ENCODE data around the gene CYP27B1. TPM values are rescaled to one million over a fixed set of nuclear protein-coding genes. Genes with fewer than 3 reads are reported as not detected.

Gene CYP27B1
- total RNA-seq, 1 donor from 2014 or later, result 0.98 TPM

DNA sequence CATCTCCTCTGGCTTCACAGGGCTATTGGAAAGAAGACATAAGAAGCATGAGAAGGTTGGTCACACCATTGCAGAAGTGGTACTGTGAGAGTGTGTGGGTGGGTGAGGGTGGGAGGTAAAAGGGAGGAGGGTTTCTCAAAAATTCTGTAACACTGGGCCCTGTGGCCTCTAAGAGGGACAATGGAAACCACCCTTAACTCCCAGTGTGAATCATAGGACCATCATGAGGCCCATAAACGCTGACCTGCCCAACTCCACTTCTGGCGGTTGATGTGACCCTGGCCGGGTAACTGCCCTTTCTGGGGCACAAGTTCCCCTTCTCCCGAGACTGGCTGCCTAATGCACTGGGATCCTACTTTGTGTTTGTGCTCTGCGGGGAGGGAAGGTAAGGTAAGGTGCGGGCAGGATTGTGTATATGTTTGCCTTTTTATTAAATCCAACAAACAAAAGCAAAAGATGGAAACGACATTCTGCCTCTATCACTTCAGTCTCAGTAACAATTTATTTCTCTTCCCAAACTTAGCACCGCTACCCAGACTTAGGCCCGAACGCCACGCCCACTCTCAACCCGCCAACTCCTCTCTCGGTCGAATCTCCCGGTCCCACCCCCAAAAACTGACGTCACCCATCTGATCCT, 4.5 kb upstream of the CYP27B1 start:
- ATAC-seq, result peak; percentile 88
- intact Hi-C loops (cut with DNase I), result no loop called here
- DNase-seq (ENCODE audit: low spot score), result peak; percentile 94

DNA sequence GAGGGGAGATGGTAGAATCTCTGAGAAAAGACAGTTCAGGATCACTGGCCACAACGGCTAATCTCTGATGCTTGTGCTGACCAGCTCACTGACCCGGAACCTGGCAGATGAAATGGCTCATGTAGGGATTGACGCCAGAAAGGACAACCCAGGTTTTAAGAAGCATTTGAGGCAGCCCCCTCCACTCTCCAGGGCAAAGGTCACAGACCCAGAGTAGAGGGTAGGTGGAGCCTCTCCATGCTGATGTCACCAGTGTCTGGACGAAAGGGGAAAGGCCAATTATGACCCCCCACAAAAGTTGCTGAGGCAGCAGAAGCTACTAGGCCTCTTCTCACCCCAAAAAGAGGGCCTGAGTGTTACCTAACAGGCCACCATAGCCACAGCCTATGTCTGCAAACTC, 3.9 kb upstream of the CYP27B1 start:
- DNase-seq (ENCODE audit: low spot score), result no peak
- intact Hi-C loops (cut with DNase I), result no loop called here
- no peak for ATAC-seq

DNA sequence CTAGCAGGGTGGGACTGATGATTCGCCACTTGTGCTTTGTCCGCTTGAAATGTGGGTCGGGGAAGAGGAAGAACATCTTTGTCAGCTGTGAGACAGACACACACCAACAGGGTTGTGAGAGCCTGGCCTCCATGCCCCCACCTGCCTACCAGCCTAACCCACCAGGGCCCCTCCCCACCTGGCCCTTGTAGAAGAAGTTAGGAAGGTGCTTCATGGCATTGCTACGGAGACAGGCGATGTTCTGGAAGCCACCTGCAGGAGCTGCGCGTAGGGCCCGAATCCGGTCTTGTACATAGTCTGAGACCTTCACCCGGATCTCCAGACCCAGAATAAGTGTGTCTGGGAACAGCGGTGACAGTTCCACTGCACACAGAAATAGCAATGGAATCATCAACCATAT, 2.7 kb upstream of the CYP27B1 start:
- ATAC-seq (no peak), DNase-seq (ENCODE audit: low spot score) (no peak)
- intact Hi-C loops (cut with DNase I), result no loop called here

DNA sequence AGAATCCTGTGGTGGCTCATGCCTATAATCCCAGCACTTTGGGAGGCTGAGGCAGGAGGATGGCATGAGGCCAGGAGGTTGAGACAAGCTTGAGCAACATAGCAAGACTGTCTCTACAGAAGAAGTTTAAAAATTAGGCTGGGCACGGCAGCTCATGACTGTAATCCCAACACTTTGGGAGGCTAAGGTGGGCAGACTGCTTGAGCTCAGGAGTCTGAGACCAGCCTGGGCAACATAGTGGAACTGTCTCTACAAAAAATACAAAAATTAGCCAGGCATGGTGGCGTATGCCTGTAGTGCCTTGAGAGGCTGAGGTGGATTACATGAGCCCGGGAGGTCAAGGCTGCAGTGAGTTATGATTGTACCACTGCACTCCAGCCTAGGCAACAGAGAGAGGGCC, 998 bp upstream of the CYP27B1 start:
- intact Hi-C loops (cut with DNase I), result no loop called here
- DNase-seq (ENCODE audit: low spot score) (no peak), ATAC-seq (no peak)

DNA sequence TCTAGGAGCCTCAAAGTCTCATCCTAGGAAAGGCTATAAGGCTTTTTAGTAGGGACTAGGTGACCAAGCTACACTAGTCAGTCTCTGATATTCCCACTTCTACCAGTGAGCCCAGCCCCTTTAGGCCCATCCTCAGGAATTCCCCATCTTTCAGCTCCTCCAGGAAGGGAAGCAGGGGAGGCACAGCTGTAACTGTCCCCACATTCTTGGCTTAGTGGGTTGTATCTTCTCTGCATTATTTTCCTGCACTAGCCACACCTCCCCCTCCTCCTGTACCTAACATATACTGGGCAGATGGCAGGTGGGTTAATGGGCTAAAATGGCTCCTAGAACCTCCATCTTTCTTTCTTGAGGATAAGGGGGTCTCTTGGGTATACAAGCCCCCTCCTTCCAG, 424 bp upstream of the CYP27B1 start:
- intact Hi-C loops (cut with DNase I), result no loop called here
- ATAC-seq (no peak), DNase-seq (ENCODE audit: low spot score) (no peak)

DNA sequence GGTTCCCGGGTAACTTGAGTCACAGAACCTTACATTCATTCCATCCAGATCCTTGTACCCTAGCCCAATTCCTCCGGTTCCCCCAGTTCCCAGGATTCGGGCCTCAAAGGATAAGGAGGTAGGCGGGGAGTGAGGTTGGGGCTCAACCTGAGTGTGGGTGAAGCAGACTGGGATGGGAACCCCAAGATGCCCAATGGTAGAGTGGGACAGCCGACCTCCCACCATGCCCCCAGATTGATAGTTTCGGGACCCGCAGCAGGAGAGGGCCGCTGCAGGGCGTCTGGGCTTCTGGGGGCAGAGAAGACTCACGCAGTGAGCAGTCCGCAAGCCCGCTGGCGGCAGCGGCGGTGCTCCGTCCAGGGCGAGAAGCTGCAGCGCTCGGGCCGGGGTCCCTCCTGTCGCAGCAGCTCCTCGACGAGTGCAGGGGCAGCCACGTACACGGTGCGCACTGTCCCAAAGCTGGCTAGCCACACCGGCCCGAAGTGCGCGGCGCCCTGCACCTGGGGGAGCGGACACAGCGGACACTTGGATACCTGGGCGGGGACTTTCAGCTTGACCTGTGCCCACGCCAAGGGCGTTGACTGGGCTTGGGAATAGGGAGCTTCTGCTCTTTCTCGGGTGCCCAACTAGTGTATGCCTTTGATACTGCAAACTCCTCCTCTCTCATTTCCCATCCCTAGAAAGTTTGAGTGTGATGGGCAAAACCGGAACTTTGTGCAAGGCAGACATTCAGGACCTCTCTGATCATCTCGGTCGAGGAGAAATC, 997 bp downstream of the CYP27B1 start:
- DNase-seq (ENCODE audit: low spot score), result no peak
- peak; percentile 3 for ATAC-seq
- intact Hi-C loops (cut with DNase I), result no loop called here

DNA sequence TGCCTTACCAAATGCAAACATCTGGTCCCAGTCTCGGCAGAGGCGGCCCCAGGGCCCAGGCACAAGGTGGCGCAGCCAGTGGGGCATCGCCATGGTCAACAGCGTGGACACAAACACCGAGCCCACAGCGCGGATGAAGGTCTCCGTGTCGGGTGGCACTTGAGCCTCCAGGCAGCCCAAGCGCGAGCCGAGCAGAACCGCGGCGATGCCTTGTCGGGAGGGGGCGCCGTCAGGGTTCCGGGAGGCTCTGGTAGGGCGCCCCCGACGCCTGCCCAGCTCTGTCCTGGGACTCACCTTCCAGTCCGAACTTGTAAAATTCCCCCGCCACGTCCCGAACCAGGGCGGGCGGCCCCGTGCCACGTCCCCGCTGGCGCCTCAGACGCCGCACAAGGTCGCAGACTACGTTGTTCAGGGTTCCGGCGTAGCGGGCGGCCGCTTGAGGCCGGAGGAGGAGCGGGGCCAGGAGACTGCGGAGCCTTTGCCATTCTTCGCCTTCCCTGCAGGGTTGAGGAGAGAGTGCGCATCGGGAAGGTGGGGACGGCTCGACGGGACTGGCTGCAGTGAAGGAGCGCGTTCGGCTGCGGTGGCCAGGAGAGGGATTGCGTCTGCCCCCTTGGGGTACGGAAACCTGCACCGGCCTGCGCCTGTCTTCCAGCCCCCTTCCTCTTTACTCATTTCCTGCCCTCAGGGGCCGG, 1.7 kb downstream of the CYP27B1 start:
- intact Hi-C loops (cut with DNase I), result no loop called here
- ATAC-seq (peak; percentile 53), DNase-seq (ENCODE audit: low spot score) (no peak)

DNA sequence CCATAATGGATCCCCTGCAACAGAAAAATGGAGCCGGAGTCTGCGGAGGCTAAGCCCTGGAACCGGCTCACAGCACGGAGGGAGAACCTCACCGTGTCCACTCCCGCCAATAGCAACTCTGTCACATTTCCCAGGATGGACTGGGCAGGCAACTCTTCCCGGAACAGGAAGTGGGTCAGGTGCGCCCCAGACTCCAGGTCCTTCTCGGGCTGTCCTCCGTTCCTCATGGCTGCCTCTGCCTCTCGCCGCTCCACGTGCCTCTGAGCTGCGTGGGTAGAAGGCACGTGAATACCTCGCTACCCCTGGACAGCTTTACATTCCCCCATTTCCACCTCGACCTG, 2.2 kb downstream of the CYP27B1 start:
- intact Hi-C loops (cut with DNase I), result no loop called here
- ATAC-seq, result no peak
- no peak for DNase-seq (ENCODE audit: low spot score)

DNA sequence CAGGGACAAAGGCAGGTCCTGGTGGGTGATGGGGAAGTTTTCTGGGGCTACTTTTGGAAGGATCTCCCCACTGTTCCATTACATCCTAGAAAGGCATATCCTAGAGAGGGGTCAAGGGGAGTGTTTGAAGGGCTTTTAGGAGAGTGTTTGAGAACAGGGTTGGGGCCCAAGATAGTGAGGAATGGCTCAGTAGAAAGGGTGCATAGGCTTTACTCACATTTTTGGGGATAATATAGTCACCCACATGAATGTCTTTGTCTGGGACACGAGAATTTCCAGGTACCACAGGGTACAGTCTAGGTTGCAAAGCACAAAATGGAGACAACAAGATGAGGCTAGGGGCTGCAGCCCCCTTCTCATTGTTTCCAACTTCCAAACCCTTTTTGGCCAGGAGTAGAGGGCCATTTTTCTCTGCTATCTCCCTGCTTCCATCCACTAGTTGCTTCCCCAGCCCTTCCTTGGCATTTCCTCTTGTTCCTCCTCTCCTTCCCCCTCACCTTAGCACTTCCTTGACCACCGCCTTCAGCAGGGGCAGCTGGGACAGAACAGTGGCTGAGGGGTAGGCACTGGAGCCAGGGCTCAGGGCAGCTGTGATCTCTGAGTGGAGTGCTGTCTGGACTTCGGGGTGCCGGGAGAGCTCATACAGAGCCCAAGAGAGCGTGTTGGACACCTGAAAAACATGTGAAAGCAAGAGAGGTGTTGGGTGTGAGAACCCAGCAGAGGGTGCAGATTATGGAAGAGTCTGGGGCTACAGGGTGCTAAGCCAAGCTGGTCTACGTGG, 2.8 kb downstream of the CYP27B1 start:
- intact Hi-C loops (cut with DNase I), result no loop called here
- DNase-seq (ENCODE audit: low spot score) (no peak), ATAC-seq (no peak)

DNA sequence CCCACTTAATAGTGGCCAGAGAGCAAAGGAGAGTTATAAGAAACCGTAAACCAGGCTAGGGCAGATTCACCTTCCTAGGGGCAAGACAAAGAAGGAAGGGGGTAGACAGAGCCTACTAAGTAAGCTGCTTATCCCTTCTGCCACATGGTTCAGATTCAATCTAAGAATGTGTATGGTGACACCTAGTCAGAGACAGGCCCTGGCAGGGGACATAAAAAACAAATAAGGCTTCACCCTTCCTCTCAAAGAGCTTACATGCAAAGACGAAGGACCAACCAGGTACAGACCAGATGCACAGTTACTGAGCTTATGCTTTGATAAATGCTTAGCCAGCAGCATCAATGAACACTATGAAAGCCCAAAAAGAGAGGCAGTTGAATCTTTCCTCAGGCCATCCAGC, 4.4 kb downstream of the CYP27B1 start:
- intact Hi-C loops (cut with DNase I), result no loop called here
- ATAC-seq (no peak), DNase-seq (ENCODE audit: low spot score) (no peak)

DNA sequence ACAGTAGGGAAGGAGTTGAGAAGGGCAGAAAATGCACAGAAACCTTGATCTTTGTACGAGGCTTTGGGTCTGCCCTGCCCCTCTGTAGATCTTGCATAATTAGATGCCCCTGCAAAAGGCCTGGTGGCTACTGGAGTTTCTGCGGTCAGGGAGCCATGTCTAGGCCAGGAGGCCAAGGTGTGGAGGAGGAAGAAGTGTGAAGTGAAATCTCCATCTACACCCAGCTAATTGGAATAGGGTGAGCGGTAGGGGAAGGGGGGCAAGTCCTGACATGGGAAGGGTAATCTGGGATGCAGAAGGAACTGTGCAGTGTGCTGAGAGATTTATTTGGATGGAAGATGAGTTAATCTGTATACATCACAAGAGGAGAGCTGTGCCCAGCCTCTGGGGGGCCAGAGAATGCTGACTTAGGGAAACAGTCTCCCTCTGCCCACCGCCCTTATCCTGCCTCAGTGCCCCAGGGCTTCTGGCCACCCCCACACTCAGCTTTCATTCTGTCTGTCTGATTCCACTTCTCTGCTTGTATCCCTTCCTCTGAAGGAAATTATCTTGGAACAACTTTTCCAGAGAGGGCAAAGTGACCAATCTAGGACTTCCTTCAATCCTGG, 5.4 kb downstream of the CYP27B1 start:
- no peak for DNase-seq (ENCODE audit: low spot score)
- no peak for ATAC-seq
- intact Hi-C loops (cut with DNase I), result no loop called here

DNA sequence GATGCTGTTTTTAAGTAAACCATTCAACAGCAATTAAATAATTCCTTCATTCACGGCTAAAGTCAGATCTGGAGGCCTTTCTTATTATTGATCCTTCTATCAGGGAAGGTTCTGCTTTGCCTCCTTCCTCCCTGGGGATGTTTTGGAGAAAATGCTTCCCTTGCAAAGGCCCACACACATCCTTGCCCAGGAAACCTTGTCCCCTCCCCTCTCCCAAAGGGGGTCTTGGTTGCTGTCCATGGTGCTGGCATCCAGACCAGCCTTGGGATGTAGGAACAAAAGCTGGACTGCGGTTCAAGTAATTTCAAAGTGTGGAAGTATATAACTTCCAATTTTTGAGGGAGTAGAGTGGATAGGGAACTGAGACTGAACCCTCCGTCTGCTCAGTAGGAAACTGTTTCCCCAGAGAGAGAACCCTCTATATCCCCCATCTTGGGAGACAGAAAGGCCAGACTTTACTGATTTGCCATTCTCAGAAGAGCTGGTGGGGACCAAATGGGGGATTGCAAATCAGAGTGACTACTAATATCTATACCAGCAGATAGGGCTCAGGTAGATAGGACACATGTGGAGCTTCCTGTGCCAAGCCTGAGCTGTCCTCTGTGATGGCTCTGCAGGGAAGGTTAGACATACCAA, 6.4 kb downstream of the CYP27B1 start:
- intact Hi-C loops (cut with DNase I), result no loop called here
- DNase-seq (ENCODE audit: low spot score) (no peak), ATAC-seq (no peak)

DNA sequence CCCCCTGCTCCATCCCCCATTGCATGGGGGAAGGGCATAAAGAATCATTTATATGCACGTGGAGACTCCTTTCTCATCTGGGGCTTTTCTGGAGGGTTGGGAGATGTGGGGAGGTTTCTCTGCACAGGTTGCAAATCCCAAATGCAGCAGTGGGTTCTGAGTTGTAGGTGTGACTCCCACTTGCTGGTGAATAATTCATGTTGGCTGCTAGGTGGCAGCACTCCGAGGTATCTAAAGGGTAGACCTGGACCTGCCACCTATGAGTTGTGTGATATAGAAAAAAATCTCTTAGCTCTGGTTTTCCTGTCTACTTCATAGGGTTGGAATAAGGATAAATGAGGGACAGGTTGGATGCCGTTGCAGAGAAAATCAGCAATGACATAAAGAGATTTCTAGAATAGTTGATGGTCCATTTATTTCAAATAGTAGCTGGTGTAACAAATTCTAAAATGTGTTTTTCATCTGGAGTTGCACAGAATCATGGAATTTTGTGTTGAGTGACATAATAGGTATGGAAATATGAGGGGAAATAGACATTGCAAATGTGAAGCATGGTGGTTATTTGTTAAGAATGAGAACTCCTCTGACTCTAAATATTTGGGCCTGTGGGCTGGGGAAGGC, 7.4 kb downstream of the CYP27B1 start:
- intact Hi-C loops (cut with DNase I), result no loop called here
- ATAC-seq (no peak), DNase-seq (ENCODE audit: low spot score) (no peak)

DNA sequence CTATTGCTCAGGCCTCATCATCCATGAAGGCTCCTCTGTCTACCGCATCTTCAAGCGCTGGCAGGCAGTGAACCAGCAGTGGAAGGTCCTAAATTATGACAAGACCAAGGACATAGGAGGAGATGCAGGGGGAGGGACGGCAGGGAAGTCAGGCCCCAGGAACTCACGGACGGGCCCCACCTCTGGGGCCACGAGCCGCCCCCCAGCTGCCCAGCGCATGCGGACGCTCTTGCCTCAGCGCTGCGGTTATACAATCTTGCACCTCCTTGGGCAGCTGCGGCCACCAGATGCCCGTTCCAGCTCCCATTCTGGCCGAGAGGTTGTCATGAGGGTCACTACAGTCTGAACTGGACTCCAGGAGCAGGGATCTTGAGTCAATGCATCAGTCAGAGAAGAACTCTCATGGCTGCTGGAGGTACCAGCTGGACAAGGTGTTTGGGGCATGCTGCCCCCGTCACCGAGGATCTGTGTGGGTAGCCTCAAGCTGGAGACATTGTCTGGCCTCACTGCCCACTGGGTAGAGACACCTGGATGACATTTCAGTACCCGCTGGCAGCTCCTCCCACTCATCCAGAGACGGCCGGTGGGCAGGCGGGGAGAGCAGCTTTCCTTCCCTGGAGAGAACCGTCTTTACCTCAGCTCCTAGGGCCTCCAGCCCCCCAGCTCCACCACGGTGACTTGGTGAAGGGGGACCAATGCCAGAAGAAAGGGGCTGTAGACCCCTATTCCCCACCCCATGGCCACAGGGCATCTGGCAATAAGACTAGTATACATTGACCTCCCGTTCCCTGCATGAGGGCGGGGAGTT, 8.1 kb downstream of the CYP27B1 start:
- no peak for DNase-seq (ENCODE audit: low spot score)
- intact Hi-C loops (cut with DNase I), result no loop called here
- no peak for ATAC-seq

DNA sequence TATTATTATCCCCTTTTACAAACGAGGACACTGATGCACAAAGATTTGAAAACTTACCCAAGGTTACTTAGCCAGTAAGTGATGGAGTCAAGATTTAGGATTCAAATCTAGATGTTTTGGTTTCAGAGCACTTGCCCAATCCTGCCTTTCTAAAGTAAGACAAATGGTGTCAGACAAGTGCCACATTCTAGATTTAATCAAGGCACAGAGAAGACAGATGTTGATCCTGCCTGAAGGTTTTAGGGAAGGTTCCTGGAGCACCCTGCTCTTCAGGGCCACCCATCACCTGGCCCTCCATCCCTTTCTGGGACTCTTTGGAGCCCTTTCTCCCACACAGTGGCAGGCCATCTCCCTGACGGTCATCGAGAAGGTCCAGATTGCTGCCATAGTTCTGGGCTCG, 9.1 kb downstream of the CYP27B1 start:
- no peak for ATAC-seq
- DNase-seq (ENCODE audit: low spot score), result no peak
- intact Hi-C loops (cut with DNase I), result no loop called here

DNA sequence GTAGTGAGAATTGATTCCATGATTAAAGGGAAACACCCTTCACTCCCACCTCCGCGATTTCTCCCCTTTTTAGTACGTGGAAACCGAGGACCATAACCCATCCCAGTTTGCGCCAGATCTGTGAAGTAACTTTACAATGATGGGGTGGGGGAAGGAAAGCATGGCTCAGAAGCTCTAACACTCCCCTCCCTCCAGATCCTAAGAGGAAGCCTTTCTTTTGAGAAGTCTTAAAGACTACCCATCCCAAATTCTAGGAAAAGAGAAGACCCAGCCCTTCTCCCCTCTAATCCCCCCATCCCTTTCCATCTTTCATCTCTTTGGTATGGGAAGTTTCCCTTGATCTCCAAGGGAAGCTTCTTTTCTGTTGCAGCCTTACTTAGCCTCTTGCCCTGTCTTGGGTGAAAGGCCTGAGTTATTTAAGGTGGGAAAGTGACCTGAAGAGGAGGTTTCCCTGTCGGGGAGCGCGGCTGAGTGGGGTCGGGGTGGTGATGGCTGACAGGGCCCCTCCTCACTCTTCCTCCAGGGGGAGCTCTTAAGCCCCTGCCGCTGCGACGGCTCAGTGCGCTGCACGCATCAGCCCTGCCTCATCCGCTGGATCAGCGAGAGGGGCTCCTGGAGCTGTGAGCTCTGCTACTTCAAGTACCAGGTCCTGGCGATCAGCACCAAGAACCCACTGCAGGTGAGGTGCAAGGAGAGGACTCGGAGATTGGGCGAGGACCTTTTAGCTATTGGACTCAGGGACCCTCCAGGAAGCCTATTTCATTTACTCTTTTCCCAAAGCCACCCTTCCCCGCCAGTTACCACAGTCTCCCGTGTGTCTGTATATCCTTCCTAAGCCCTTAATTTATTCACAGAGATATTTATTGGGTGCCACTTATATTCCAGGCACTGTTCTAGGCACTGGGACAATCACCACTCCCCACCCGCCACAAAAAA, 10.2 kb downstream of the CYP27B1 start:
- no peak for ATAC-seq
- no peak for DNase-seq (ENCODE audit: low spot score)
- intact Hi-C loops (cut with DNase I), result no loop called here
